Inflammatory macrophage (primary cell): ENCODE measurements around the gene MTF1.

ENCODE experiments used
- DNase-seq, 2 donors: peaks; one replicate each; pipeline ENCODE4 v3.0.0-alpha.2; 2020 to 2022

Gene MTF1

GRCh38 chr1:37867784-37868183 lies 8.4 kb upstream of the MTF1 start:
- DNase-seq: no peak

- no peak for DNase-seq
These were observed 7.1 kb upstream of the MTF1 start for GRCh38 chr1:37866491-37866890.

- DNase-seq: no peak
These were observed 6.1 kb upstream of the MTF1 start for GRCh38 chr1:37865348-37866120.

- no peak for DNase-seq
These were observed 2.9 kb upstream of the MTF1 start for GRCh38 chr1:37862330-37862729.

GRCh38 chr1:37861151-37861550 lies 1.8 kb upstream of the MTF1 start:
- DNase-seq: no peak

GRCh38 chr1:37860346-37860666 lies 914 bp upstream of the MTF1 start:
- DNase-seq: no peak

- peak in 1 of 2 donors; percentile 25 for DNase-seq
These were observed 373 bp downstream of the MTF1 start for GRCh38 chr1:37858931-37859506.

- no peak for DNase-seq
These were observed 5.0 kb downstream of the MTF1 start for GRCh38 chr1:37854406-37854805.

- no peak for DNase-seq
These were observed 6.2 kb downstream of the MTF1 start for GRCh38 chr1:37853157-37853556.

GRCh38 chr1:37851782-37852210 lies 7.6 kb downstream of the MTF1 start:
- DNase-seq: peak; percentile 52 to 73

- DNase-seq: no peak
These were observed 8.1 kb downstream of the MTF1 start for GRCh38 chr1:37851262-37851661.

- DNase-seq: peak; percentile 59 to 70
These were observed 8.9 kb downstream of the MTF1 start for GRCh38 chr1:37850352-37850955.

- DNase-seq: no peak
These were observed 9.9 kb downstream of the MTF1 start for GRCh38 chr1:37849480-37849879.

- peak in 1 of 2 donors; percentile 5 for DNase-seq
These were observed 12.6 kb downstream of the MTF1 start for GRCh38 chr1:37846647-37847339.

- DNase-seq: peak; percentile 81 to 95
These were observed 13.6 kb downstream of the MTF1 start for GRCh38 chr1:37845786-37846185.

GRCh38 chr1:37845049-37845646 lies 14.2 kb downstream of the MTF1 start:
- peak in 1 of 2 donors; percentile 7 for DNase-seq

- no peak for DNase-seq
These were observed 14.9 kb downstream of the MTF1 start for GRCh38 chr1:37844536-37844935.

GRCh38 chr1:37841652-37842051 lies 17.7 kb downstream of the MTF1 start:
- DNase-seq: no peak

- no peak for DNase-seq
These were observed 18.7 kb downstream of the MTF1 start for GRCh38 chr1:37840711-37841110.

GRCh38 chr1:37839676-37840075 lies 19.7 kb downstream of the MTF1 start:
- DNase-seq: no peak

- no peak for DNase-seq
These were observed 22.6 kb downstream of the MTF1 start for GRCh38 chr1:37836788-37837187.

GRCh38 chr1:37831809-37832208 lies 27.6 kb downstream of the MTF1 start:
- no peak for DNase-seq

GRCh38 chr1:37831109-37831508 lies 28.3 kb downstream of the MTF1 start:
- DNase-seq: no peak
